HG03469 (cell line): ENCODE measurements around the gene DCAF4.
"Not testable (repeated sequence)": the region's sequence is repeated elsewhere in the genome, so short reads cannot be mapped to it uniquely, and the experiment has no call there.

Source experiments
- ATAC-seq: cut with Tn5 transposase; IDR thresholded peaks from one replicate; pipeline ENCODE4 v1.9.1; 2021; ENCODE audit warnings: mild to moderate bottlenecking, moderate library complexity, moderate number of reproducible peaks; ENCODE audit not compliant: unreplicated experiment

Gene DCAF4

DNA sequence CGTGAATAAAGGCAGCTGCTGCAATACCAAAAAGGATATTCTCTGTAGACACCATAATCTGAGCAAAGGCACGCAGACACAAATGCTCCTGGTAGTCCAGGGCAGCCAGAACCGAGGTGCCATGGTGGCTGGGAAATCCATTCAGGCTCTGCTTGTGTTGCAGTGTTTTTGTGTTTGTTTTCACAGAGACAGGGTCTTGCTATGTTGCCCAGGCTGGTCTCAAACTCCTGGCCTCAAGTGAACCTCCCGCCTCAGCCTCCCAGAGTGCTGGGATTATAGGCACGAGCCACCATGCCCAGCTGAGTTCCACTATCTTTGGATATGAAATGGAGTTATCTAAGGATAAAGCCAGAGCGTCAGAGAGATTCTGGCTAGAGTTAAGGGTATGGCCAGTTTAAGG, 39.8 kb downstream of the DCAF4 start:
- no peak for ATAC-seq

GRCh38 chr14:72968316-72968715, 42.1 kb downstream of the DCAF4 start:
- ATAC-seq: no peak

- ATAC-seq: no peak
Measured at GRCh38 chr14:72970058-72970630, 43.9 kb downstream of the DCAF4 start.

DNA sequence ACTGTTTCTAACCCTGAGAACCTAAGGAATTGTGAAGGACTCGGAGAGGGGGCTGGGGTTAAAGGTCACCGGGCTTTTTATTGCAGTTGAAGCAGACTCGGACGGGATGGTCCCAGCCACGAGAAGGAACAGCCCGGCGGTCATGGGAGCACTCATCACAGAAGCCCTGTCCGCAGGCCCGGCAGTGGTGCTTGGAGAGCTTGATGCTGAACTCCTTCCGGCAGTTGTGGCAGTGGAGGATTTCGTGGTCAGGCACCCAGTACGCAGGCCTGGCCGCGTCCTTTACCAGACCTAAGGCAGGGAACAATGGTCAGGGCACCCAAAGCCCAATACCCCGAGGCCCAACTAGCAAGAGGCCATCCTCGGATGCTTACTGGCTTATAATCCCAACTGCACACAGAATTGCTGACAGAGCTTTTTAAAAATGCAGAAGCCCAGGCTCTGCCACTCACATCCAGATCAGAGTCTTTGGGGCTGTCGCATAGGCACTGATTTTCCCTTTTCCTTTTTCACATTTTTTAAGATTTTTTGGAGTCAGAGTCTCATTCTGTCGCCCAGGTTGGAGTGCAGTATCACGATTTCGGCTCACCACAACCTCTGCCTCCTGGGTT, 44.7 kb downstream of the DCAF4 start:
- no peak for ATAC-seq

DNA sequence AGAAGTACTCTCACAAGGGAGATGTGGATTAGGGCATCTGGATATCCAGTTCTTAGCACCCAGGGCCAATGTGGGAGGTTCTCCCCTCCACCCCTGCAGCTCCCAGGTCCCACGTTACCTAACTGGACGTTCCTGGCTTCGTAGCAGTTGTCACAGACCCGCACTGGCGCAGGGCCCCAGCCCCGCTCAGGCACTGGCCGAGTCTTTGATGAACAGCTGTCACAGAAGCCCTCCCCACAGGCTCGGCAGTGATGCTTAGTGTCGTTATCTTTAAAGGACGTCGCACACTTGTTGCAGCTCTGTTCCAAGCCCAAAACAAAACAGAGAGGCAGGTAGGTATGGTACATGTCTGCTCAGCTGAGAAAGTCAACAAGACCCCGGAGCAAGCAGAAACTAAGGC, 48.4 kb downstream of the DCAF4 start:
- ATAC-seq: no peak

DNA sequence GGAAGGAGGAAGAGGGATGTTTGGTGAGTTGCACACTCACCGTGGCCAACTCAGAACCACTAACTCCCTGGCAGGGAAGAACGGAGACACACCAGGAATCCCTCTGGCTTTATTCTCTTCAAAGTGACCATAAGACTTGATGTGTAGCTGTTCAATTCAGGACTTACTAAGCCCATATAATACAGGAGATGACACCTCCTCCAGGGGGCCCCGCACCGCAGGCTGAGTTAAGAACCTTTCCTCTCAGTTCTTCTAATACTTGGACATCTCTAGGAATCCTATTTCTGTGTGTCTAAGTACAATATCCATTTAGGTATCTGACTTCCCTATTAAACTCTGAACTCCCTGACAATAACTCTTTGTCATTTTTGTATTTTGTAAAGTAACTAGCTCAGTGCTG, 49.5 kb downstream of the DCAF4 start:
- ATAC-seq: no peak

DNA sequence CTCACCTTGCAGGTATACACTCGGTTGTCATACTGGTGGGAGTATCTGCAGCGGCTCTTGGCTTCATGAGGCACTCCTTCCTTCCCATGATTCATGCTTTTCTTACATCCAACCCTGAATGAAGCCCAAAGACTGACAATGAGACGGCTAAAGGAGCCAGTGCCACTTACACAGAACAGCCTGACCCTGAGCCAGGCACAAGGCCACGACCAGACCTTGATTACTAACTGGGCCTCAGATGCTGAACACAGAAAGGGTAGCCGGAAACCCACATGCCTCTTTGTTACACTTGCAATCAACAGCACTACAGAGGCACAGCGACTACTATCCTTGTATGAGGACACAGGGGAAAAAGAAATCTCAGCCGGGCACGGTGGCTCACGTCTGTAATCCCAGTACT, 52.6 kb downstream of the DCAF4 start:
- no peak for ATAC-seq

DNA sequence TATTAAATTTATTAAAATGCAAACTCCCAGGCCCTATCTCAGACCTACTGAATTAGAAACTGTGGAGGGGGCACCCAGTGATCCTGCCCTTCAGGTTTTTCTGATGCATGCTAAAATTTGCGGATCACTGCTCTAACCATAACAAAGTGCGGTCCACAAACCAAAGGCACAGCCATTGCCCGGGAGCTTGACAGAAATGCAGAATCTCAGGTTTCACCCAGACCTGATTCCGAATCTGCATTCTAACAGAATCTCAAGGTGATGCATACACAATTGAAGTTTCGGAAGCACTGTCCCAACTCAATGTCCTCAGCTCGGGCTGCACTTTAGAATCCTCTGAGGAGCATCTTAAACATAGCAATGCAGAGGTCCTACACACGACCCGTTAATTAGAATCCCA, 54.6 kb downstream of the DCAF4 start:
- no peak for ATAC-seq

GRCh38 chr14:72982146-72982708, 56.0 kb downstream of the DCAF4 start:
- no peak for ATAC-seq

DNA sequence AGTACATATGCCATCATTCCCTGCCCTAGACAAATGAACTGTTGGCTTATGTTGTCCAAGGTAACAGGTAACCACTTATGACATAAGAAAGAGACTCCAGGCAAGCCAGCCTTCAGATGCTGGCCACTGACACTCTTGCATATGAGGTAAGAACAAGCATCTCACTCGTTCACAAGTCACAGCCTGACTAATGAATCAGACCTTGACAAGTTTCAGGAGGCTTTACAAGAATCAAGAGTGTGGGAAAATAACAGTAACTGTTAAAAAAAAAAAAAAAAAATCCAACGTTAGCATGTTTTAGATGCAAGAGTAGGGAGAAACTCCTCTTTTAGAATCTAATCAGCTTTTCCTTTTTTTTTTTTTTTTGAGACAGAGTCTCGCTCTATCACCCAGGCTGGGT, 60.0 kb downstream of the DCAF4 start:
- ATAC-seq: no peak

- ATAC-seq: no peak
Measured at GRCh38 chr14:72986857-72987256, 60.6 kb downstream of the DCAF4 start.

GRCh38 chr14:72990171-72990570, 63.9 kb downstream of the DCAF4 start:
- no peak for ATAC-seq

DNA sequence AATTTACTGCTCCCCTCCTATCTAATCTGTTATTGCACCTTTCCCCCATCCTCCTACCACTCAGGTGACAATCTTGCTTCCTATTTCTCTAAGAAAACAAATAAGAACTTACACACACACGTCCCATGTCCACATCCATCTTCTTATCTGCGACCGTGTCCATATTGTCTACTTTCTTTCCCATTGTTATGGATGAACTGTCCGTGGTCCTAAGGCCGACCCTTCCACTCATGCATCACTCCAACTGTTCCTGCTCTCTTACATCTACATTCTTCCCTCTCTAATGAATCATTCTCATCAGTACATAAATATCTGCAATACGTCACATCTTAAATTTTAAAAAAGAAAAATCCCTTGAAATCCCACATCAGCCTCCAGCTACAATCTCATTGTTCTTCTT, 70.7 kb downstream of the DCAF4 start:
- ATAC-seq: no peak

GRCh38 chr14:72998252-72998903, 72.1 kb downstream of the DCAF4 start:
- no peak for ATAC-seq

- no peak for ATAC-seq
Measured at GRCh38 chr14:72999316-72999715, 73.1 kb downstream of the DCAF4 start.

- ATAC-seq: no peak
Measured at GRCh38 chr14:73000073-73000472, 73.8 kb downstream of the DCAF4 start.

DNA sequence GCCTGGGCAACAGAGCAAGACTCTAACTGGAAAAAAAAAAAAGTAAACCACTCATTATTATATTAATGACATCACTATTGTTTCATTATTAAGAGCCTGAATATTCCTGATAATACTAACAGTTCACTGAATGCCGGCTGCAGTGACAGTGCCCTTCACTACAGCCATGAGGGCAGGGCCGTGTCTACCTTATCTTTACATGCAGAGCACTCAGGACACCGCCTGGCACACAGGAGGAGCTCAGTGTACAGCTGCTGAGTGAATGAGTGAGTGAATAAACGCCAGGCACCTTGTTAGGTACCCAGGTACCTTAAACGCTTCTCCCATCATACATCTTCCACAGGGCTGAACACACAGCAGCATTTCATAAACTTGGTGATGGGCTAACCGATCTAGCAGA, 77.4 kb downstream of the DCAF4 start:
- ATAC-seq: no peak

- not testable (repeated sequence) for ATAC-seq
Measured at GRCh38 chr14:73004641-73005040, 78.4 kb downstream of the DCAF4 start.

- ATAC-seq: no peak
Measured at GRCh38 chr14:73007835-73008234, 81.6 kb downstream of the DCAF4 start.

- no peak for ATAC-seq
Measured at GRCh38 chr14:73008501-73008900, 82.2 kb downstream of the DCAF4 start.
